Raji (cell line): ENCODE results near the gene INPP5E.

Experiments used
- POLR2A ChIP-seq: IDR thresholded peaks from 2 replicates; pipeline ENCODE4 v1.6.1; 2011; ENCODE audit warnings: low read depth, low read length, control low read depth; ENCODE audit not compliant: insufficient read depth

INPP5E gene

GRCh38 chr9:136431782-136432350 lies 7.8 kb downstream of the INPP5E start:
- TF ChIP-seq POLR2A = no peak

- TF ChIP-seq POLR2A = no peak
Measured at GRCh38 chr9:136430588-136431234, 8.9 kb downstream of the INPP5E start.

- TF ChIP-seq POLR2A = no peak
Measured at GRCh38 chr9:136429683-136430491, 9.8 kb downstream of the INPP5E start.

GRCh38 chr9:136429075-136429628 lies 10.5 kb downstream of the INPP5E start:
- TF ChIP-seq POLR2A = no peak

GRCh38 chr9:136426787-136427186 lies 12.9 kb downstream of the INPP5E start:
- TF ChIP-seq POLR2A = no peak

GRCh38 chr9:136424750-136425362 lies 14.8 kb downstream of the INPP5E start:
- no peak for TF ChIP-seq POLR2A

- no peak for TF ChIP-seq POLR2A
Measured at GRCh38 chr9:136423432-136424146, 16.1 kb downstream of the INPP5E start.

- no peak for TF ChIP-seq POLR2A
Measured at GRCh38 chr9:136422876-136423275, 16.8 kb downstream of the INPP5E start.

GRCh38 chr9:136421791-136422190 lies 17.9 kb downstream of the INPP5E start:
- no peak for TF ChIP-seq POLR2A

- TF ChIP-seq POLR2A = no peak
Measured at GRCh38 chr9:136419092-136419420, 20.6 kb downstream of the INPP5E start.

GRCh38 chr9:136418182-136419091 lies 21.2 kb downstream of the INPP5E start:
- TF ChIP-seq POLR2A = no peak

GRCh38 chr9:136416914-136417313 lies 22.7 kb downstream of the INPP5E start:
- TF ChIP-seq POLR2A = no peak

- TF ChIP-seq POLR2A = no peak
Measured at GRCh38 chr9:136416427-136416826, 23.2 kb downstream of the INPP5E start.

- TF ChIP-seq POLR2A = no peak
Measured at GRCh38 chr9:136412962-136413361, 26.7 kb downstream of the INPP5E start.
